GF-D8 (cell line): ENCODE measurements around the gene KNDC1.
"Not testable (repeated sequence)": the region's sequence is repeated elsewhere in the genome, so short reads cannot be mapped to it uniquely, and the experiment has no call there.

ENCODE experiments used
- DNase-seq: peaks from one replicate; lab custom pipeline; 2025; lab: John Stamatoyannopoulos, UW

The KNDC1 gene

DNA sequence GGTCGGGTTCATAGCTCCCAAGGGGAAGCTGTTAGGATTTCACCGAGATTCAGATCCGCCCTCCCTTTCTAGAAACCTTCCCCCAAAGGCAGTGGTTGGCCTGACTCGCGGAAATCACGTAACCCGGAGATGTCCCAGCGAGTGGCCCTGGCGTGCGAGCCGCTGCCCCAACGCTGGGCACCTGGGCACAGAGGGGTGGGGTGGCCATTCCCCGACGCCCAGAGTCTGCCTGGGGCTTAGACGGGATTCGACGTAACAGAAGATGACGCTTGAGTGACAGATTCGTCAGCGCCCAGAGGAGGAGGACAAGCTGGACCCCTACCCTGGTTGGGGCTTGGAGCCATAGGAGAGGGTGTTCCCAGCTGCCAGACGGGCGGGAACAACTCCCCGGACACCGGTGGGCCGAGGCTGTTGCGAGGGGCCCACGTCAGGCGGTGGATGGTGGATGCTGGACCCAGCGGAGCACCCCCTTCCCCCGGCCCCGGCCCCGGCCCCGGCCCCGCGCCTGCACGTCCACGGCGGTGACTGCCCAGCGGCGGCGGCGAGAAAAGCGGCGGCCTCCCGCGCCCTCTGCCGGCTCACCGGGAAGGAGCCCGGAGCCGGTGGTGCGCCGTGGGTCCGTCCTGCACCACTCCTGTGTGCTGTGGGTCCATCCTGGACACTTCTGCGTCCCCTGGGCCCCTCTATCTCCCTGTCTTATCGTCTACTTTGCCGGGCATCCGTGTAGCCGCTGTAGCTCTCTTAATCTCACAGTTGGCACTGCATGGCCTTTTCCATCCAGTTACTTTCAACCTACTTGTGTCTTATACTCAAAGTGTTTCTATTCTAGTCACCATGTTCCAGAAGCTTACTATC is 35.4 kb upstream of the KNDC1 start:
- no peak for DNase-seq

DNA sequence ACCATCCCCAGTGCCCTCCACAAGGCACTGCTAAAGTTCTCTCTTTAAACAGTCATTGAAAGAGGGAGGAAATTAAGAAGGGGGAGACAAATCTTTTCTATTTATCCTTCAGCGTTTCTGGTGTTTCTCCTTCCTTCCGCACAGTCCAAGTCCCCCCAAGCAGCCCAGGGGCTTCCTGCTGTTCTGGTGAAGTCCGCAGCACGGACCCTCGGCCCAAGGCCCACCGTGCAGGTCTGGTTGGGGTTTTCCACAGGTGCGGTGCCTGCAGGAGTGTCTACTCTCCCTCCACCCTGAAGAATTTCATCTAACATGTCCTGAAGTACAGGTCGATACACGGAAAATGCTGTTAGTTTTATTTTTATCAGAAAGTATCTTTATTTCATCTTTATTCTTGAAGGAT is 34.1 kb upstream of the KNDC1 start:
- DNase-seq = no peak

DNA sequence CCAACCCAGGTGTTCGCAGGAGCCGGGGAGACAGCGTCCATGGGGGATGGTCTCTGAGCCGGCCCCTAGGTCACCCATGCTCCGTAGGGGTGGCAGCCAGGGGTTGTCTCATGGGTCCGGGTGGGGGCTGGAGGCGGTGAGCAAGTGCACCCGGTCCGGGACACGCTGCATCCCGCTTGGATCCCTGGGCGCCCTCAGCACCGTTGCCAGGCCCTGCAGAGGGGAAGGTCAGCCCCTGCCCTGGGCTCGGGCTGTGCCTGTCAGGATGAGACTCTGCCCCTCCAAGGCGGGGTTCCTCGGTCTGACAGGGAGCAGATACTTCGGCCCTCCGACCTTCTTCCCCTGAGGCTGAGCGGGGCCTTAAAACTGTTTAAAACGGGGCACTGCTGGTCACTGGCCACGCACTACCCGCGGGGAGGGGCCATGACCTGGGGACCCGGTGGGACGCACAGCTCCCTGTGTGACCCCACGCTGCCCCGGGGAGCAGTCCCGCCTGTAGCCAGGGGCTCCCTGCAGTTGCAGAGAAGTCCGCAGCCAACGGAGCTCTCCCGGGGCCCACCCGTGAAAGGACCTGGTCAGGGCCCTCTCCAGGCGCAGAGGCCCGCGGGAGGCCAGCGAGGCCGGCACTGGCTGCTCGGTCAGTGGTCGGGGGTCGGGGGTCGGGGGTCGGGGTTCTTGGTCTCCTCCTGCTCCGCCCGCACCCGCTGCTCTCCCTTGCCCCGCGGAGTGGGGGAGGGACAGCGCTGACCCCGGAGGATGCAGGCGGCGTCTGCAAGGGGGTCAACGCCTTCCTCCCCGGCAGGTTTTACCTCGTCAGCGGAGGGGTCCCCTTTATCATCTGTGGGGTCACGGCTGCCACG is 33.4 kb upstream of the KNDC1 start:
- DNase-seq = no peak

DNA sequence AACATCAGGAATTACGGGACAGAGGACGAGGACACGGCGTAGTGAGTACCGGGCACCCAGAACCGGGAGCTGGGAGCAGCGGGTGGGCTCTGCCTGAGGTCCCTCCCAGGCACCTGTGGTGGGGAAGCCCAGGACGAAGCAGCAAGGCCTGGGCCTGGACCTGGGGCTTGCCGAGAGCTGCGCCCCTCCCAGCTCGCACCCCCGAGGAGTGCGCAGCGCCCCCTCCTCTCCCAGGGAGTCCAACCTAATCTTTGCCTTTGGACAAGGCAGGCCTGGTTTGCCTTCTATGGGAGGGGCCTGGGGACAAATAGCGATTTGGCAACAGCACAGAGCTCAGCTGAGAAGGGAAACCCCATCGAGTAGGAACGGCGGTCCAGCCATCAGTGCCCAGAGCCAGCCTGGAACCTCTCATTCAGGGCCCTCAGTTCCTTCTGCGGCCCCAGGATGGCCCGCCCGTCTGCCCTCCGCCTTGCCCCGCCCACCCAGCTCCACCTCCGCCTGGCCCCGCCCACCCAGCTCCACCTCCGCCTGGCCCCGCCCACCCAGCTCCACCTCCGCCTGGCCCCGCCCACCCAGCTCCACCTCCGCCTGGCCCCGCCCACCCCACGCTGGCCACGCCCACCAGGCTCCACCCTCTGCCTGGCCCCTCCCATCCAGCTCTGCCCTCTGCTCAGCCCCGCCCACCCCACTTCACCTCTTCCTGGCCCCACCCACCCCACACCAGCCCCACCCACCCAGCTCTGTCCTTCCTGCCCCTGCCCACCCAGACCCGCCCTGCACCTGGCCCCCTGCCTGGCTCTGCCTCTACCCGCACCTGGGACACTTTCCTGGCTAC is 32.5 kb upstream of the KNDC1 start:
- no peak for DNase-seq

DNA sequence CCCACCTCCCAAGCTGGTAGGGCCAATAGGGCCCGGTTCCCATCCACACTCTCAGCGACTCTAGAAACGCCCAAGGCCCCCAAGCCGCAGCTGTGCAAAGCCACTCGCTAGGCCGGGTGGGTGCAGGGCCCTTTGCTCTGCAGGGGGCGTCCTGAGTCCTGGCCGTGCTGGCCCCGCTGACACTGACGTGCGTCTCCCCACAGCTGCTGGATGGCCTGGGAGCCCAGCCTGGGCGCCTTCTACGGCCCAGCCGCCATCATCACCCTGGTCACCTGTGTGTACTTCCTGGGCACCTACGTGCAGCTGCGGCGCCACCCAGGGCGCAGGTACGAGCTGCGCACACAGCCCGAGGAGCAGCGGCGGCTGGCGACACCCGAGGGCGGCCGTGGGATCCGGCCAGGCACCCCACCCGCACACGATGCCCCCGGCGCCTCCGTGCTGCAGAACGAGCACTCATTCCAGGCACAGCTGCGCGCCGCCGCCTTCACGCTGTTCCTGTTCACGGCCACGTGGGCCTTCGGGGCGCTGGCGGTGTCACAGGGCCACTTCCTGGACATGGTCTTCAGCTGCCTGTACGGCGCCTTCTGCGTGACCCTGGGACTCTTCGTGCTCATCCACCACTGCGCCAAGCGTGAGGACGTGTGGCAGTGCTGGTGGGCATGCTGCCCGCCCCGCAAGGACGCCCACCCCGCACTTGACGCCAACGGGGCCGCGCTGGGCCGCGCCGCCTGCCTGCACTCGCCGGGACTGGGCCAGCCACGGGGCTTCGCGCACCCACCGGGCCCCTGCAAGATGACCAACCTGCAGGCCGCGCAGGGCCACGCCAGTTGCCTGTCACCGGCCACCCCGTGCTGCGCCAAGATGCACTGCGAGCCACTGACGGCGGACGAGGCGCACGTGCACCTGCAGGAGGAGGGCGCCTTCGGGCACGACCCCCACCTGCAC is 31.6 kb upstream of the KNDC1 start:
- no peak for DNase-seq

DNA sequence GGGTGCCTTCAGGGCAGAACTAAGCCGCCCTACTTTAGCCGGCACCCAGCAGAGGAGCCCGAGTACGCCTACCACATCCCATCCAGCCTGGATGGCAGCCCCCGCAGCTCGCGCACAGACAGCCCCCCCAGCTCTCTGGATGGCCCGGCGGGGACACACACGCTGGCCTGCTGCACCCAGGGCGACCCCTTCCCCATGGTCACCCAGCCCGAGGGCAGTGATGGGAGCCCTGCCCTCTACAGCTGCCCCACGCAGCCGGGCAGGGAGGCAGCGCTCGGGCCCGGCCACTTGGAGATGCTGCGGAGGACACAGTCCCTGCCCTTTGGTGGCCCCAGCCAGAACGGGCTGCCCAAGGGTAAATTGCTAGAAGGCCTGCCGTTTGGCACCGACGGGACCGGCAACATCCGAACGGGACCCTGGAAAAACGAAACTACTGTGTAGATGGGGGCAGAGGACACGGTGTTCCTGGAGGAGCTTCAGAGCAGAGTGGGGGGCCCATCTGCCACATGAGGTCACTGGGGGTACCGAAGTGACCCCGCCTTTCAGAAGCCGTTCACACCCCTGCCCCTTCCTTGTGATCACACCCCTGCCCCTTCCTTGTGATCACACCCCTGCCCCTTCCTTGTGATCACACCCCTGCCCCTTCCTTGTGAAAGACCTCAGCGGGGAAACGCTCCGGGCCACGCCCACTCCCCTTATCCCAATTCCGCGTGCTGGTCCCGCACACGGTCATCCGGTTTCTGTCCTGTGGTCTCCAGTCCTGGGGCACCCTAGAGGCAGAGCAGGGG is 30.8 kb upstream of the KNDC1 start:
- no peak for DNase-seq

DNA sequence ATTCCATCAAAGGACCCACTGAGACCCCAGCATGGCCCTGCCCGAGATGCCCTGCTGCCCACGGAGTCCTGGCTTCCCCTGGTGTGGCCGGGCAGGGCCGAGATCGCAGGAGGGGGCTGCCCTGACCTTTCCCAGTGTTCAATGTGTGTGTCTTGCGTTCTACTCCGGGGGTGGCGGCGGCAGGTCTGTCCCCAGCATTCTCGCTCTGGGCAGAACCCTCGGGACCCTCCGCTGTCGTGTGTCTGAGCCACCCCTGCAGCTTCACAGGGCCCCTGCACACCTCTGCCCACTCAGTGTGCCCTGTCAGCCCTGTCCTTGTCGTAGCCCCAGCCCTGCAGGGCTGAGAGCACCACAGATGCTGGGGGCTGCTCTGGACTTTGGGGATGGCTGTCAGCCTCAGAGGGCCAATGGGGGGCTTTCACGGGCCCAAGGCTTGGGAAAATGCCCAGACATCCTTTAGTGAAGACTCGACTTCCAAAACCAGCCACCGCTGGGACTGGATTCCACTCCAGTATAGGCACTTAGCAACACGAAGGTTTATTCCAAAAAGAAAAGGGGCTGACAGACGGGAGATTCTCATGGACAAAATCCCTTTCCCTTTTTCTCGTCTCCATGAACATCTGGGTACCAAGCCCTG is 30.0 kb upstream of the KNDC1 start:
- DNase-seq = no peak

DNA sequence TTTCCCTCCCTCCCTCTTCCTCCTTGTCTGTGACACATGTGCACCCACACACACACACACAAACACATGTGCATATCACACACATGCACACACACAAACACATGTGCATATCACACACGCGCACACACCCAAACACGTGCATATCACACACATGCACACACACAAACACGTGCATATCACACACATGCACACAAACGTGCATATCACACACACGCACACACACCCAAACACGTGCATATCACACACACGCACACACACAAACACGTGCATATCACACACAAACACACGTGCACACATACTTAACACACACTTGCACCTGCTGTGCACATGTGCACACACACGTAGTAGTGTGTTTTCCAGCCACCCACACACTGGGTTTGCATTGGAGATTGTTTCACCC is 29.4 kb upstream of the KNDC1 start:
- DNase-seq = no peak

DNA sequence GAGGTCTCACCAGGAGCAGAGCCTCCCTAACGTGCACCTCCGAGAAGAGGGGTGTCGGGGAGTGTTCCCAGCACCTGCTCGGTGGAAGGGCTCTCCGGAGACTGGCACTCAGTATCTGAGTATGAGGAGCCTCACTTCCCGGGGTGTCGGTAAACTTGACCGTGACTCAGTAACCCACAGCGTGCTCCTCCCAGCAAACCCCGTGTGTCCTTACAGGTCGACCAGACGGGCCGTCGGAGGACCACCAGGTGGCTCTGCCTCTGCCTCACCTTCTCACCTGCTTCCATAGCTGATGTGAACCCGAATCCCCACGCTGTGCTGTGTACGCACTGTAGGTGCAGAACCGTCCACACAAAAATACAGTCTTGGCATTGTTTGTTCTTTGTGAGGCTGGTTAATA is 29.0 kb upstream of the KNDC1 start:
- no peak for DNase-seq

DNA sequence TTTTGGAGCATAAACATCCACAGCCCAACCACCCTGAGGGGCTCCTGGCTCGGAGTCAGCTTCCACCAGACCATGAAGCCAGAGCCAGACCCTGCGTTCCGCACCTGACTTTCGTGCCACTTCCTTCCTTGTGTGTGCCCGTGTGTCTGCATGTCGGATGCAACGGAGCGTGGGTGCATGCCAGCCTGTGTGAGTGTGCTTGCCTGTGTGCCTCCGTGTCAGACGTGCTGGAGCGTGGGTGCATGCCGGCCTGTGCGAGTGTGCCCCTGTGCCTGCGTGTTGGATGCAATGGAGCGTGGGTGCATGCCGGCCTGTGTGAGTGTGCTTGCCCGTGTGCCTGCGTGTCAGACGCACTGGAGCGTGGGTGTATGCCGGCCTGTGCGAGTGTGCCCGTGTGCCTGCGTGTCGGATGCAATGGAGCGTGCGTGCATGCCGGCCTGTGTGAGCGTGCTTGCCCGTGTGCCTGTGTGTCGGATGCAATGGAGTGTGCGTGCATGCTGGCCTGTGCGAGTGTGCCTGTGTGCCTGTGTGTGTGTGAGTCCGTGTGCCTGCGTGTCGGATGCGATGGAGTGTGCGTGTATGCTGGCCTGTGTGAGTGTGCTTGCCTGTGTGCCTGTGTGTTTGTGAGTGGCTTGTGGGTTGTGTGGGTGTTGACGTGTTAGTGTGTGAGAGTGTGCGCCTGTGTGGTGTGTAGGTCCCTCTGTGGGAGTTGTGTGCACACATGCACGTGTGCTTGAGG is 28.1 kb upstream of the KNDC1 start:
- DNase-seq = no peak

DNA sequence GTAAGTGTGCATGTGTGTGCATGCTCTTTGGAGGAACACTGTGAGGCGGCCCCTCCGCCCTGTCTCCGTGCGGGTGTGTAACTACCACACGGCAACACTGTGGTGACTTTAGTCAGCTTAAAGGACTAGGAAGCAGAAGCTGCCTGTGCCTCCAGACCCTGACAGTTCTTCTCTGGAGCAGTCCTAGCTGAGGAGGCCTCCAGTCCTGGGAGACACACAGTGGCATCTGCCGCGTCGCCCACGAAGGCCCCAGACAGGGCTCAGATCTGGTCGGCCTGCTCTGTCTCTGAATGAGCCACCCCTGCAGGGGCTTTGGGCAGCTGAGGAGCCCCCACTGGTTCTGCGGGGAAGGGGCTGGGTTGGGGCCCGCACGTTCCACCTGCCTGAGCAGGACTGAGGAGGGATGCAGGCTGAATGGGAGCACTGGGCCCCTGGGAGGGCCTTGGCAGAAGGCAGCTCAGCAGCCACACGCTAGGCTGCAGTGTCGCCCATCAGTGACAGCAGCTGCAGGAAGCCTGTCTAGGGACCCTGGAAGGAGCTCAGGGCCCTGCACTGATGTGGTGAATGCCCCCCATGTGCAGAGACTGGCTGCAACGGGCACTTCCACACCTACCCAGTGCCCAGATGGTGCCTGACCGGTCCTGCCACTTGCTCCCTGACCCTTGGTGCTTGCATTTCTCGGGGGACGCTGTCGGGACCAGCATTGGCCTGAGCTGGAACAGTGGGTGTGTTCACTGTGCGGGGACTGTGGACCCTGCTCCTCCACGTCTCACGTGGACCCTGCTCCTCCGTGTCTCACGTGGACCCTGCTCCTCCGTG is 27.3 kb upstream of the KNDC1 start:
- DNase-seq = no peak

DNA sequence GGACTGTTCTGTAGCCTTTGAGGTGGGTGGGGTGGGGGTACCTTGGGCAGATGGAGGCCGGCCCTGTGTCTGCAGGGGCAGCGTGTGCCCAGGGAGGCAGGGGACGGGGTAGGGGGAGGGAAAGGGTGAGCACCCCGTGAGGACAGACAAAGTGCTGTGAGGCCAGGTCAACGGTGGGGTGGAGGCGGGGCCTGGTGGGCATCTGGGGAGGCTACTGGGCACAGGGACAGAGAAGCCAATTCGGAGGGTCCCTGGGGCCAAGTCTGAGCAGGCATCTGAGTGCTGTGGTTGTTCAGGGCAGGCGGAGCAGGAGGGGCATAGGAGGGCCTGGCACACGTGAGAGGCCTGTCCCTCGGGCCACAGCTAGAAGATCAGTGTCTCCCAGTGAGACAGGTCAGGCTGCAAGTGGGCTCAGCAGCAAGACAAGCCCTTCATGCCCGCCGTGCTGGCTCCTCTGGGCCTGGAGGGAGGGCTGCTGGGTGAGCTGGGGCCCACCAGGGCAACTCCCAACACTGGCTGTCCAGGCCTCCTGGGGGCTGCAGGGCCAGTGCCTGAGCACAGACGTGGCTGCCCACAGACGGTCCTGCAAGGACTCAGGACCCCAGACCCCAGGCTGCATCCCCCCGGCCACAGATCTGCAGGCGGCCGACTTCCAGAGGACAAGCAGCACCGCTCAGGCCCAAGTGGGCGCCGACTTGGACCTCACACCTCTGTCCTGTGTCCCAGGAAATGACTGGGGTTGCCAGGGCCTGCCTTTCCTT is 26.4 kb upstream of the KNDC1 start:
- DNase-seq = no peak

DNA sequence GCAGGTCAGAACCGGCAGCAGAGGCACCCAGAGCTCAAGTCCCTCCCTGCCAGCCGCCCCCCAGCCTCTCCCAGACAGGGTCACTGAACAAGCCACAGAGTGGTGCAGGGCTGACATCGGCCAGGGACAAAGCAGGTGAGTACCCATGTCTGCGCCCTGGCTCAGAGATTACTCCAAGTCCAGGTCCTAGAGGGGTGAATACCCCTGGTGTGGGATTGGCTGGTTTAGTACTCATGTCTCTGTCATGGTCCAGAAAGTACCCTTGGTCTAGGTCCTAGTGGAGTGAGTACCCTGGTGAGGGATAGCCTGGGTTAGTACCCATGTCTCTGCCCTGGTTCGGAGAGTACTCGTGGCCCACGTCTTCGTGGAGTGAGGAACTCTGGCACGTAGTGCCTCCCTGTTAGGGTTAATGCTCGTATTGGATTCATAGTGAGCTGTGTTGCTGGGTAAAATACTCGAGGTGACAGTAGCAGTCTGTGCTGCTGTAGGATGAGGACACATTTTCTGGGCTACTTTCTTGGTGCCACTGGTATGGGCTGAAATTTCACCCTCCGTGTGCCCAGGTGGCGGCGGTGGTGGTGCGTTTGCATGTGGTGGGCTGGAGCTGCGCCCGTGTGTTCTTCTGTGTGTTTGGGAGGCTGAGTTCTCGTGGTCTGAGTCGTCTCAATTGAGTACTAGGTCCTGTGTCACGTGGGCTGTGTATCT is 25.5 kb upstream of the KNDC1 start:
- DNase-seq = no peak

DNA sequence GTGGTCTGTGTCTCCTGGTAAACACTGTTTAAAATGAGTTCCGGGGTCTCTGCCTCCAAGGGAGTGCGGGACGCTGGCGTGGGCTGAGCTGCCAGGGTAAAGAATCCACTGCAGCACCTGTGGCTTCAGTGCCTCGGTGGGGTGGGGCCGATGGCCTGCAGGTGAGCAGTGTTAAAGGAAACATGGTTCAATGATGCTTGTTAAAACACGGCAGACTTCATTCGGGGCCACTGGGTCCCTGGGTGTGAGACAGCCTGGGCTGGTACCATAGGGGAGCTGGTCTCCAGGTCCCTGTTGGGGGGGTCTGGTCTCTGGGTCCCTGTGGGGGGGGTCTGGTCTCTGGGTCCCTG is 24.9 kb upstream of the KNDC1 start:
- no peak for DNase-seq

DNA sequence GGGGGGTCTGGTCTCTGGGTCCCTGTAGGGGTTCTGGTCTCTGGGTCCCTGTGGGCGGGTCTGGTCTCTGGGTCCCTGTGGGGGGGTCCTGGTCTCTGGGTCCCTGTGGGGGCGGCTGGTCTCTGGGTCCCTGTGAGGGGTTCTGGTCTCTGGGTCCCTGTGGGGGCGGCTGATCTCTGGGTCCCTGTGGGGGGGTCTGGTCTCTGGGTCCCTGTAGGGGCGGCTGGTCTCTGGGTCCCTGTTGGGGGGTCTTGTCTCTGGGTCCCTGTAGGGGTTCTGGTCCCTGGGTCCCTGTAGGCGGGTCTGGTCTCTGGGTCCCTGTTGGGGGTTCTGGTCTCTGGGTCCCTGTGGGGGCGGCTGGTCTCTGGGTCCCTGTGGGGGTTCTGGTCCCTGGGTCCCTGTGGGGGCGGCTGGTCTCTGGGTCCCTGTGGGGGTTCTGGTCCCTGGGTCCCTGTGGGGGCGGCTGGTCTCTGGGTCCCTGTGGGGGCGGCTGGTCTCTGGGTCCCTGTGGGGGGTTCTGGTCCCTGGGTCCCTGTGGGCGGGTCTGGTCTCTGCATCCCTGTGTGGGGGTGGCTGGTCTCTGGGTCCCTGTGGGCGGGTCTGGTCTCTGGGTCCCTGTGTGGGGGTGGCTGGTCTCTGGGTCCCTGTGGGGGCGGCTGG is 22.4 kb upstream of the KNDC1 start:
- DNase-seq = not testable (repeated sequence)

DNA sequence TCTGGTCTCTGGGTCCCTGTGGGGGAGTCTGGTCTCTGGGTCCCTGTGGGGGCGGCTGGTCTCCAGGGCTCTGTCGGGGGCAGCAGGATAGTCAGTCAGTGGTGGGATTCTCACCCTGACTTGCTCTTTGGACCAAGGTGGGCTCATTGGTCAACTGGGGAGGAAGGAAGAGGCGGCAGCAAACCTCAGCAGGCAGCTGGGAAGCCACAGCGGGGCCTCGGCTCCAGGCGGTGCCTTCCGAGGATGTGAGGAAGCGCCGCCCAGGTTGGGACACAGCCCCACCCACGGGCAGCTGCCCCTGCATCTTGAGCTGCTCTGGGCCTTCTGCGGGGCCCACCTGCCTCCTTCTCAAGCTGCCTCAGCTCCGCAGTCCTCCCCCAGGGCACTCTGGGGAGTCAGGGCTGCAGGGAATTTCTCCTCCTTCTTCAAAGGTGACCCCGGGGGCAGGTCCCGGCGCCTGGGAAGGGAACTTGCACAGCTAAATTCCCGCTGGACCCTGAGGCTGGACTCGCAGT is 20.4 kb upstream of the KNDC1 start:
- DNase-seq = no peak
